VCaP (cell line): ENCODE data around the gene LMBR1.
A peak's percentile ranks its signal among the peaks of the same experiment; 100 is the strongest.

Experiments
- H3K27ac ChIP-seq: fragments of 450-650 bp; 2 replicates; pipeline ENCODE4 v1.5.1; 2017
- CTCF ChIP-seq: fragments of 450-650 bp; conservative IDR thresholded peaks from 2 replicates; pipeline ENCODE4 v1.5.1; 2017; ENCODE audit warnings: mild to moderate bottlenecking, moderate library complexity

Gene LMBR1

DNA sequence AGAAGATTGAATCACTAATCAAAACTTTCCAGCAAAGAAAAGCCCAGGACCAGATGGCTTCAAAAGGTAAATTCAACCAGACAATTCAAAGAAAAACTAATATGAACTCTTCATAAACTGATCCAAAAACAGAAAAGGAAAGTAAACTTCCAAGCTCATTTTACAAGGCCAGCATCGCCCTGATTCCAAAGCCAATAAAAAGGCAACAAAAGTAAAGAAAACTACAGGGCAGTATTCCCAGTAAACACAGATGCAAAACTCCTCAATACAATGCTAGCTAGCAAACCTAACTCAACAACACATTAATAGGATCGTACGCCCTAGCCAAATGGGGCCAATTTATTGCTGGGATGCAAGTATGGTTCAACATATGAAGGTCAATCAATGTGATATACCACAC is 199.4 kb downstream of the LMBR1 start:
- peak overlapping the region; percentile 54 for H3K27ac ChIP-seq
- TF ChIP-seq CTCF = no peak

- H3K27ac ChIP-seq = peak overlapping the region; percentile 54
- TF ChIP-seq CTCF = no peak
These were observed 200.1 kb downstream of the LMBR1 start for GRCh38 chr7:156692849-156693248.

- H3K27ac ChIP-seq = no peak overlapping the region
- TF ChIP-seq CTCF = no peak
These were observed 201.2 kb downstream of the LMBR1 start for GRCh38 chr7:156691764-156692163.

DNA sequence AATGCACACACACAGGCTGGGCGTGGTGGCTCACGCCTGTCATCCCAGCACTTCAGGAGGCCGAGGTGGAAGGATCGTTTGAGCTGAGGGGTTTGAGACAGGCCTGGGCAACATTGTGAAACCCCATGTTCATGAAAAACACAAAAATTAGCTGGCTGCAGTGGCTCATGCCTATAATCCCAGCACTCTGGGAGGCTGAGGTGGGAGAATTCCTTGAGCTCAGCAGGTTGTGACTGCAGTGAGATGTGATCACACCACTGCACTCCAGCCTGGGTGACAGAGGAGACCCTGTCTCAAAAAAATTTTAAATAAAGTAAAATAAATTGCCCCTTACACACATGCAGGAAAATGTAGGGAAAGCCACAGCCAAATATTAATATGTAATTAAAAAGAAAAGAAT is 208.3 kb downstream of the LMBR1 start:
- H3K27ac ChIP-seq = no peak overlapping the region
- no peak for TF ChIP-seq CTCF

DNA sequence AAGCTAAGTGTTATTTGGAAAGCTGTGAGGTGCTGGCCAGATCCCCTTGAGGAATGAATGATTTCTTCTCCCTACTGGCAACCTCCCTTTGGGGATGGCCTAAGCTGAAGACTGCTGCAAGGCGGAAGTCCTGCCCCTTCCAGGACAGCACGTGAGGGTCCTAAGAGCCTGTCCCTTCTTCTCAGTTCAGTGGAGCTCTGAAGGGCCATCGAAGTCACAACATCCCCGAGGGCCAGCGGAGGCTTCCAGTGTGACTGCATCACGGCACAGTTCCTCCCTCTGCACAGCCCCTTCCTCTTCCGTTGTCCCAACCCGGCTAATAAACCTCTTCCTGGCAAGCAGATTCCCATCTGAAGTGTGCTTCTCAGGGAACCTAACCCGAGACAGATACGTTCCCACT is 208.7 kb downstream of the LMBR1 start:
- TF ChIP-seq CTCF = no peak
- no peak overlapping the region for H3K27ac ChIP-seq

DNA sequence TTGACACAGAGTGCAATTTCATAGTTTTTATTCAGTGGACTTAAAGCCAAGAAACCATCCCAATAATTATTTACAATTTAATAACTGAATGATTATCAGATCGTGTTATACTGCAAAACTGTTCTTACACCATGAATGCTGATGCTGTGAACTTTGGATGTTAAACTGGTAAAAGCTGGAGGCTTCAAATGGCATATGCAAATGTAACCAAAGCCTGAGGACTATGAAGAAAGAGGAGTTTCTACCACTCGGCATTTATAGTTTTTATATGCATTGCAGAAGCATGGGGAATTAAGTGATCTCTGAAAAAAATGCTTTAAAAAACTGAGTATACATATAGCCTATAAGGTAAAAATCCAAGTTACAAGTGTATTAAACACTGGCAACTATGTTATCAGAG is 210.1 kb downstream of the LMBR1 start:
- TF ChIP-seq CTCF = no peak
- H3K27ac ChIP-seq = no peak overlapping the region

GRCh38 chr7:156680281-156680680 is 212.7 kb downstream of the LMBR1 start:
- no peak overlapping the region for H3K27ac ChIP-seq
- TF ChIP-seq CTCF = no peak
